PC-9 (cell line): ENCODE measurements around the gene CTLA4.

ENCODE experiments used
- CTCF ChIP-seq: fragments of 200-600 bp; sonication (generic); conservative IDR thresholded peaks from 2 replicates; pipeline ENCODE4 v1.6.1; 2017; ENCODE audit warnings: mixed run types, antibody characterized with exemption, mild to moderate bottlenecking, moderate library complexity
- EZH2 ChIP-seq: fragments of 200-600 bp; sonication (generic); IDR thresholded peaks from 2 replicates; pipeline ENCODE4 v1.8.0; 2017; ENCODE audit warnings: antibody characterized with exemption, low read depth

DNA sequence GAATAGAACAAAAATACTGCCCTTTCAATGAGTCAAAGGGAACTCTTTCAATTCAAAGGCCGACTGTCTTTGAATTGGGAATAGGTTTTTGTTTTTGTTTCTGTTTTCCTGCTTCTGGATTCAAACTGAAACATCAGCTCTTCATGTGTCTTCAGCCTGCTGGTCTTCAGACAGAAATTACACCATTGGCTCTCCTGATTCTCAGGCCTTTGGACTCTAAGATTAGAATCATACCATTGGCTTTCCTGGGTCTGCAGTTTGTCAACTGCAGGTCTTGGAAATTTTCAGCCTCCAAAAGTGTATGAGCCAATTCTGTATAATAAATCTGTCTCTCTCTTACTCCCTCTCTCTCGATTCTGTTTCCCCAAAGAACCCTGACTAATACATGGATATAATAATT lies 31.1 kb downstream of the CTLA4 start:
- TF ChIP-seq CTCF (no peak), EZH2 (no peak)
